Stimulated activated CD8-positive, alpha-beta memory T cell treated with anti-CD3 and anti-CD28 coated beads, Interleukin-7, amount 100 ng/mL, for 4 hours (primary cell): ENCODE data around the gene RBCK1.
"Not testable (repeated sequence)": the region's sequence is repeated elsewhere in the genome, so short reads cannot be mapped to it uniquely, and the experiment has no call there.

ENCODE experiments used
- DNase-seq, 2 donors: peaks; one replicate each; pipeline ENCODE4 v3.0.0-alpha.2; 2020; ENCODE audit warnings: low read depth in 2 of 2

RBCK1 gene

DNA sequence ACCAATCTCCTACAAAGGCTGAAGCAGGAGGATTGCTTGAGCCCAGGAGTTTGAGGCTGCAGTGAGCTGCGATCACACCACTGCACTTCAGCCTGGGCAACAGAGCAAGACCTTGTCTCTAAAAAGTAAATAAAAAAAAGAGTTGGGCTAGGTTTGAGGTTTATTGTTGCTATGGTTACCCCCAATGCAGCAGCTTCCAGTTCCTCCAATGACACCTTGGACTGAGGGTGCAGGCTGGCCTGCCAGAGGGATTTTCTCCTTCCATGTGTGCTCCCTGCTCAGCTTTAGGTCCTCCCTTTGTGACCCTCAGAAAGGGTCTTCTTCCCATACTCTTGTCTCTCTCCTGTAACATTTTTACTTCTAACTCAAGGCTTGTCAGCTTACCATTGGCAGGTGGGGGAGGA lies 64.8 kb downstream of the RBCK1 start:
- DNase-seq = no peak

DNA sequence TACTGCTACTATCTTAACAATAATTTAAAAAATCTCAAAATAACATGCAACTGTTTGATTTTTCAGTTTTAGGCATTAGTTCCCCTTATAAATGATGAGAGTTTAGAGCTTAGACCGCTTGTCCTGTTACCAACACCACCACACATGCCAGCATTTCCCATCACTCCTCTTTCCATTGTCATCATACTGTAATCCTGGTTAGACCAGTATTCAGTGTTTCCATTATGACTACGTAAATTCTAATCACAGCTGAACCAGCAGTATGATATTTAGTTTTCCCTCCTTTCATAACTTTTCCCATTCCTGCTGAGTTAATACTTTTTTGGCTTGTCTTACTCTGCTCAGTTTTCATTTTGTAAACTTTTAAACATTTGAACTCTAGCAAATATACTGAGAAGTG lies 66.5 kb downstream of the RBCK1 start:
- DNase-seq = no peak

DNA sequence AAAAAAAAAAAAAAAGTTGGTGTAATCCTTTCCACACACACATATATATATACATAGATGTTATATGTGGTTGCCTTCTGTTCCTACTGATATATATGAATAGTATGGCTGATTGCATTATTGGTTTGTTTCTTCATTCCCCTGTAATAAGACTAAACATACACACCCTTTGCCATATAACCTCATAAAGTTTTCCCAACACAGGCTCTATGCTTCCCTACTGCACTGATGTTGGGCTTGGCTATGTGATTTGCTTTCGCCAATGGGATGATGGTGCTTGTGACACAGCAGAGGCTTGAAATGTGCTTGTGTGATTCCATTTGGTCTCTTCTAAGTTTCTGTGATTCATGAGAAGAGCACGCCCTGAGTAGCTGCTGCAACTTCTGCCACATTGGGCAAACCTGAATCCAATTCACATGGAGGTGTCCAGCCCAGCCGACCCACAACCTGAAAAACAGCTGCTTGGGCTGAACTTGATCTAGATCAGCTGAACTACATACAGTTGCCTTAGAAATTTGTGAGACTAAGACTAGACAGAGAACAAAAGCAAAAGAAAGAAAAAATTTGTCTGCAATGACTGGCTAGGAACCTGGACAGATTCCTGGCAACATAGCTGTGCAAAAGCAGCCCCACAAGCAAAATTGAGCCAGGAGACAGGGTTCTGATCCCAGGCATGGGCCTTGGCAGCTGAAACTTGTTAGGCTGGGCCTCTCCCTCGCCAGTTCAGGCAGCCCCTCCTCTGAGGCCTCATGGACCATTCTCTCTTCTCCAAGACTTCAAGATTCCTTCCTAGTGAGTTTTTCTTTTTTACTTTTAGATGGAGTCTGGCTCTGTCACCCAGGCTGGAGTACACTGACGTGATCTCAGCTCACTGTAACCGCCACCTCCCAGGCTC lies 67.6 kb downstream of the RBCK1 start:
- DNase-seq = no peak

DNA sequence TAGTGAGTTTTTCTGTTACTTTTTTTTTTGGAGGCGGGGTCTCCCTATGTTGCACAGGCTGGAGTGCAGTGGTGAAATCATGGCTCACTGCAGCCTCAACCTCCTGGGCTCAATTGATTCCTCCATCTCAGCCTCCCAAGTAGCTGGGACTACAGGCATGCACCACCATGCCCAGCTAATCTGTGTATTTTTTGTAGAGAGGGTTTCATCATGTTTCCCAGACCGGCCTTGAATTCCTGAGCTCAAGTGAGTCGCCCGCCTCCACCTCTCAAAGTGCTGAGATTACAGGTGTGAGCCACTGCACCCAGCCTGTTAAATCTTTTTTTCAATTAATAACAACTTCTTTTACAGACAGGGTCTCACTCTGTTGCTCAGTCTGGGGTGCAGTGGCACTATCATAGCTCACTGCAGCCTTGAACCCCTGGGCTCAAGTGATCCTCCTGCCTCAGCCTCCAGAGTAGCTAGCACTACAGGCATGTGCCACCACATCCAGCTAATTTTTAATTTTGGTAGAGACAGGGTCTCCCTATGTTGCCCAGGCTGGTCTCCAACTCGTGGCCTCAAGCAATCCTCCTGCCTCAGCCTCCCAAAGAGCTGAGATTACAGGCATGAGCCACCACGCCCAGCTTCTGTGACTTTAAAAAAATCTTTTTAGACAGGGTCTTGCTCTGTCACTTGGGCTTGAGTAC lies 68.6 kb downstream of the RBCK1 start:
- not testable (repeated sequence) for DNase-seq

DNA sequence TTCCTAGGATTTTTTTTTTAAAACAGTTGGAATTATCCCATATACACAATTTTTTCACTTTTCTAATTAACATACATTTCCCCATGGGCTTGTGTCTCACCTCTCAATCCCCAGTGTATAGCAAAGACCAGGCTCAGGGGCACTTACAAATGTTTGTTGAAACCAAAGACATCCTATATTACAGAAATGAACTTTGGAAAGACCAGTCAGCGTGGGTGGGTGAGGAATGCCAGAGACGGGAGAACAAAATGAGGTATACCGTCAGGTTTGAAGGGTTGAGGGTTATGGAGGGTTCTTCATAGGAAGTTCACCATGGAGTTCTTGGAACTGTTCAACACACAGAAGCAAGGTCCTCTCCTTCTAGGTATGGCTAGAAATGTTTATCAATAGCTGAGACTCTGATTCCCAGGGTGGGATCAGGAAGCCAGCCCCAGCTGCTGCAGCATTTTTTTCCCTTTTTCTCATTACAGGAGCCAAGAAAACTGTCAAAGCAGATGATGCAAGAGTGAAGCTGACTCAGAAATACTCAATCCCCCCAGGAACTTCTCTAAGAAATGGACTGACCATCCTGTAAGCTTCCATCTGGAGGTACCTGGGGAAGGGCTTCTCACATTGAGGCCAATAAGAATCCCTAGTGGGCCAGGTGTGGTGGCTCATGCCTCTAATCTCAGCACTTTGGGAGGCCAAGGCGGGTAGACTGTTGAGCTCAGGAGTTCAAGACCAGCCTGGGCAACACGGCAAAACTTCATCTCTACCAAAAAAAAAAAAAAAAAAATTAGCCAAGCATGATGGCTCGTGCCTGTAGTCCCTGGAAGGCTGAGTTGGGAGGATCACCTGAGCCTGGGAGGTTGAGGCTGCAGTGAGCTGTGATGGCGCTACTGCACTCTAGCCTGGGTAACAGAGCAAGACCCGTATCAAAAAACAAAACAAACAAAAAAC lies 70.2 kb downstream of the RBCK1 start:
- no peak for DNase-seq

DNA sequence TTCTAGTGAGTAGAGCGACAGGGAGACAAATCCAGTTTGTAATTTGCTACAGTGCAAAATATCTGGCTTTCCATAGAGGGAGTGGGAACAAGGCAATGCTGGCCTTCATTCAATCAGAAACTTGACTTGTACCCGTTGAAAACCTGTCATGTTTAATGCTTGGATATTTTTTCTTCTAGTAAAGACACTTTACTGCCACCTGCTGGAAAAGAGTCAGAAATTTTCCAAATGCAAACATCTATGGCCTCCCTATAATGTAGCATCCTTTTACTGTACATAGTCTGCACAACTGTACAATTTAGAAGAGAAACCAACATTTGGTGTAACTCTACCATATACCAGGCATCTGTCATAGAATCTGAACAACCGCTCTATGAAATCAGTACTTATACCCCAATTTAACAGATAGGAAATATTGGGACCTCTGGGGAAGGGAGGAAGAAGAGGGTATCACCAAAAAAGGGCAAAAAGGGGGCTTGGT lies 70.9 kb downstream of the RBCK1 start:
- DNase-seq = no peak

DNA sequence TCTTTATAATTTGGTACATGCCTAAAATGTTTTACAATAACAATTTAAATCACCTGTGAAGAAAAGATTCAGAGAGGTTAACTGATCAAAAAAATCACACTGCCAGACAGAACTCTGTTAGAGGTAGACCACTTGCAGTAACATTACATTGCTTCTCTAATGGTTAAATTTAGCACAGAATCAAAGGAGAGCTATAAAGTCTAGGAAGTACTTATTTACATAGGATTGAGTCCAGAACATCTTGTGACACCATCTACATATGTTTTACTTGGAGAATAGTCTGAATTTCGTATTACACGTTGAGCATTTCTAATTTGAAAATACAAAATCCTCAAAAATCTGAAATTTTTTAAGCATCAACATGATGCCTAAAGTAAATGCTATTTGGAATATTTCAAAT lies 71.4 kb downstream of the RBCK1 start:
- DNase-seq = no peak

DNA sequence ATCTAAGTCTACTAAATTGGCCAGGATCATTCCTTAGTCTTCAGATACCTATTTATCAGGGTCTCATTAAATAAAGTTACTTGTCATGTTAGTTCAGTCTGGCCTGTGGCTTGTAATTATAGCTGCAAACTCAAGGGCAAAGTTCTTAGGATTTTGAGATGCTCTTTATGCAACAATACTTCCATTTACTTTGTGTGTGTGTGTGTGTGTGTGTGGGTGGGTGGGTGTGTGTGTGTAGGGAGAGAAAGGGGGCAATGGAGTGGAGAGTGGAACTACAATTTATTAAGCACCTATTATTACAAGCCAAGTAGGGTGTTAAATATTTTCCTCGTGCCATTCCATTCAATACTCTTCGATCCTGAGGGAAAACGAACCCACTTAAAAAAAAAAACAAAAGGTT lies 71.9 kb downstream of the RBCK1 start:
- DNase-seq = no peak

DNA sequence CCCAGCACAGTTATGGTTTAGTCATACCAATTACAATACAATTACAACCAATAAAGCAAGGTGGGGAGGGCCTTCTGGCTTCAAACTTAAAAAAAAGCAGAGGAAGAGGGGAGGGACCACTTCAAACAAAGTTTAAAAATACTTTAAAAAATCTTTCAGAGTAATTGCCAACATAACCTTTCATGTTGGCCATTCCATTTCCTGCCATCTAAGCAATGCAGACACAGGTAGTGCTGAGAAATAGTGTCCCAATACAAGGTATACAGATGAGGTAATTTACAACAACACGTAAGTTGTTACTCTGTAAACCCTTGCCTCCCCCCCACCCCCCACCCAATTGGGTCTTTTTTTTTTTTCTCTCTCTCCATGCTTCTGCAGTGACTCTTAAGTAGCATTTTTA lies 73.1 kb downstream of the RBCK1 start:
- no peak for DNase-seq
